GM10266 (cell line): ENCODE measurements around the gene LRRC75A.

Source experiments
- DNase-seq: peaks from one replicate; pipeline ENCODE4 v3.0.0; 2012; ENCODE audit errors: extremely low spot score
- CTCF ChIP-seq: IDR thresholded peaks from 2 replicates; pipeline ENCODE4 v1.5.1; 2012; ENCODE audit warnings: mild to moderate bottlenecking, low read depth; ENCODE audit not compliant: control insufficient read depth, insufficient read depth; ENCODE audit errors: missing control alignments

Gene LRRC75A

GRCh38 chr17:16517477-16517876, 25.5 kb upstream of the LRRC75A start:
- no peak for TF ChIP-seq CTCF
- DNase-seq, result no peak

GRCh38 chr17:16516594-16517051, 24.6 kb upstream of the LRRC75A start:
- no peak for DNase-seq
- no peak for TF ChIP-seq CTCF

- DNase-seq, result no peak
- TF ChIP-seq CTCF, result no peak
These were observed 23.9 kb upstream of the LRRC75A start for GRCh38 chr17:16515933-16516332.

DNA sequence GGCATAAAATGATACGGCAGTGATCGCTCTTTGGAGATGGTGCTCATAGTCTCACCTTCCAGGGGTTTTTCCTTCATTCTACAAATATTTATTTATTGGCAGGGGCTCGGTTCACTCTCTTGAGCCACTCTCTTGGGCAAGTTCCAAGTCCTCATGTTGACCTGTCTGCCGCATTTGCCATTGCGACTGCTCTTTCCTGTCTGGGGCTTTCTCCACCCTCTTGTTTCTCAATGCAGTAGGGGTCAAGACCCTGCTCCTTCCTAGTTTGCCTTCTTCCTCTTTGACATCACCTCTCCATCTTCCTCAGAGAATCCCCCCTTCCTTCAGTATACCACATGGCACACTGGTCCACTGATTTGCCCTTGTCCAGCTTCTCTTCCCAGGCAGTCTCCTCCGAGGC, 21.9 kb upstream of the LRRC75A start:
- no peak for DNase-seq
- TF ChIP-seq CTCF, result no peak

- no peak for TF ChIP-seq CTCF
- DNase-seq, result no peak
These were observed 20.0 kb upstream of the LRRC75A start for GRCh38 chr17:16512011-16512410.

DNA sequence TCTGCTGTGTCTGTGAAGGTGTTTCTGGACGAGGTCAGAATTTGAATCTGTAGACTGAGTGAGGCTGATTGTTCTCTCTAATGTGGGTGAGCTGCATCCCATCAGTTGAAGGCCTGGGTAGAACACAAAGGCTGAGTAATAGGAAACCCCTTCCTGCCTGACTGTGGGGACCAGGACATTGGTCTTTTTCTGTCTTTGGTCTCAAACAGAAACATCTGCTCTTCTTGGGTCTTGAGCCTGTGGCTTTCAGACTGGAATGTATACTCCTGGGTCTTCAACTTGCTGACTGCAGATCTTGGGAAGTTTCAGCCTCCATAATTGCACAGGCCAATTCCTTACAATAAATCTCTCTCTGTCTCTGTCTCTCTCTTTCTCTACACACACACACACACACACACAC, 19.6 kb upstream of the LRRC75A start:
- DNase-seq, result no peak
- TF ChIP-seq CTCF, result no peak

GRCh38 chr17:16507918-16508533, 16.0 kb upstream of the LRRC75A start:
- no peak for TF ChIP-seq CTCF
- DNase-seq, result no peak
